Measurements from ENCODE around the gene ZNF385B.

Gene ZNF385B

DNA sequence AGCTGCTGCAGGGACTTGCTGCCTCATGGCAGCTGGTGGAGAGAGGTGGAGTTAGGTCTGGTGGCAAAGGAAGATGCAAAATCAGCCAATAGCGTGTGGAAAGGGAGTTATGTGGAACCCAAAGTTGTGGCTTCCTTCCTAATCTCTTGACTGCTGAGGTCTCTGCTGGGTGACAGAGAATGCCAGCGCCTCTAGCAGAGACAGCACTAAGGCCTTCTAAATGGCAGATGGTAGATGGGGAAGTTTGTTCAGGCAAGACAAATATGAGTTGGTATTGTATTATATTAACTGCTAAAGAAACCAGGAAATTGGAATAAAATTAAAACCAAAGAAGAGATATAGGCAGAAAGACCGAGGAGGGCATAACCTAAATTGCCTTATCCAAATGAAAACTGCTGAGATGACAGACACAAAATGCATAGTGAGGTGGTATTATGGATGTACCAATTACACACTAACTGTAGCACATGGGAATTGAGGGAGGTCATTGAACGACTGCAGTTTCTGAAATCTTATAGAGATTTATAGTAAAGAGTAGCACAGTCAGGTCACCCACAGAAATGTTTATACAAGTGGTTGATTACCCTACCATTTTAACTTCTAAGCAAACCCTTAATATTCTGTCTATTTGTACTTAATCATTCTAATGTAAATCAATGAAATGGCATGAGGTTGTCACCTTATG, 350.2 kb downstream of the ZNF385B start:
- H3K4me3 ChIP-seq (ENCODE audit: low read depth, low read length): no peak overlapping the region
- DNase-seq (ENCODE audit: low read depth): no peak
- TF ChIP-seq, protein P1, sequence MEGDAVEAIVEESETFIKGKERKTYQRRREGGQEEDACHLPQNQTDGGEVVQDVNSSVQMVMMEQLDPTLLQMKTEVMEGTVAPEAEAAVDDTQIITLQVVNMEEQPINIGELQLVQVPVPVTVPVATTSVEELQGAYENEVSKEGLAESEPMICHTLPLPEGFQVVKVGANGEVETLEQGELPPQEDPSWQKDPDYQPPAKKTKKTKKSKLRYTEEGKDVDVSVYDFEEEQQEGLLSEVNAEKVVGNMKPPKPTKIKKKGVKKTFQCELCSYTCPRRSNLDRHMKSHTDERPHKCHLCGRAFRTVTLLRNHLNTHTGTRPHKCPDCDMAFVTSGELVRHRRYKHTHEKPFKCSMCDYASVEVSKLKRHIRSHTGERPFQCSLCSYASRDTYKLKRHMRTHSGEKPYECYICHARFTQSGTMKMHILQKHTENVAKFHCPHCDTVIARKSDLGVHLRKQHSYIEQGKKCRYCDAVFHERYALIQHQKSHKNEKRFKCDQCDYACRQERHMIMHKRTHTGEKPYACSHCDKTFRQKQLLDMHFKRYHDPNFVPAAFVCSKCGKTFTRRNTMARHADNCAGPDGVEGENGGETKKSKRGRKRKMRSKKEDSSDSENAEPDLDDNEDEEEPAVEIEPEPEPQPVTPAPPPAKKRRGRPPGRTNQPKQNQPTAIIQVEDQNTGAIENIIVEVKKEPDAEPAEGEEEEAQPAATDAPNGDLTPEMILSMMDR (conservative IDR thresholded peaks at IDR 0.05; ENCODE audit: low read depth, low read length): no peak

DNA sequence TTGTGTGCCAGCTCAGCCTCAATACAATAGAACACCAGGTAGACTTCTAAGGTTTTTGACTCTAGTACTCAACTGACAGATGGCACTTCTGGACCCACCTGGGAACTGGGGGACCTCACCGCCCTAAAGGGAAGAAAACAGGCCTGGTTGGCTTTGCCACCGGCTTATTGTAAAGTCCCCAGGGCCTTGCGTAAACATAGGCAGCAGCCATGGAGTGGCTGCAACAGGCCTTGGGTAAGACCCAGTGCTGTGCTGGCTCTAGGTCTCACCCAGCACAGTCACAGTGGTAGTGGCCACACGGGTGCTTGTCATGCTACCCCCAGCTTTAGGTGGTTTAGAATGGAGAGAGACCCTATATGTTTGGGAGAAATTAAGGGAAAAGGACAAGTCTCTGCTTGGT, 366.1 kb downstream of the ZNF385B start:
- DNase-seq (ENCODE audit: low read depth): no peak
- TF ChIP-seq, protein P1 (conservative IDR thresholded peaks at IDR 0.05; ENCODE audit: low read depth, low read length): no peak
- no peak overlapping the region for H3K4me3 ChIP-seq (ENCODE audit: low read depth, low read length)

DNA sequence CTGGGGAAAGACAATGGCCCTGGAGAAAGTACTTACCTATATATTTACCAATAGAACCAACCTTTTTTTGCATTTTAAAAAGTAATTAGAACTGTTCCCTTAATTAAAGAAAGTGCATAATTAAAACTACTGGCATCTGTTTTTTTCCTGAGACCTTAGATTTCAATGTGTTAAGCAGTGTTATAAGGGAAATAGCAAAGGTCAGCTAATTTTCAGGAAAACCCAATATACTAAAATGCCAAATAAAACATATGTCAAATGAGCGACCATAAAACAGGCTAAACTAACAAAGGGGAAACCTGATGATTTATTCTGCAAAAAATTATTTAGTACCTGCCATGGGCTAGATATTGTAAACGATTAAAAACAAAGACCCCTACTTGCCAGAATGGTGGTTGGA, 372.8 kb downstream of the ZNF385B start:
- DNase-seq (ENCODE audit: low read depth): no peak
- TF ChIP-seq, protein P1 (conservative IDR thresholded peaks at IDR 0.05; ENCODE audit: low read depth, low read length): no peak
- H3K4me3 ChIP-seq (ENCODE audit: low read depth, low read length): no peak overlapping the region

DNA sequence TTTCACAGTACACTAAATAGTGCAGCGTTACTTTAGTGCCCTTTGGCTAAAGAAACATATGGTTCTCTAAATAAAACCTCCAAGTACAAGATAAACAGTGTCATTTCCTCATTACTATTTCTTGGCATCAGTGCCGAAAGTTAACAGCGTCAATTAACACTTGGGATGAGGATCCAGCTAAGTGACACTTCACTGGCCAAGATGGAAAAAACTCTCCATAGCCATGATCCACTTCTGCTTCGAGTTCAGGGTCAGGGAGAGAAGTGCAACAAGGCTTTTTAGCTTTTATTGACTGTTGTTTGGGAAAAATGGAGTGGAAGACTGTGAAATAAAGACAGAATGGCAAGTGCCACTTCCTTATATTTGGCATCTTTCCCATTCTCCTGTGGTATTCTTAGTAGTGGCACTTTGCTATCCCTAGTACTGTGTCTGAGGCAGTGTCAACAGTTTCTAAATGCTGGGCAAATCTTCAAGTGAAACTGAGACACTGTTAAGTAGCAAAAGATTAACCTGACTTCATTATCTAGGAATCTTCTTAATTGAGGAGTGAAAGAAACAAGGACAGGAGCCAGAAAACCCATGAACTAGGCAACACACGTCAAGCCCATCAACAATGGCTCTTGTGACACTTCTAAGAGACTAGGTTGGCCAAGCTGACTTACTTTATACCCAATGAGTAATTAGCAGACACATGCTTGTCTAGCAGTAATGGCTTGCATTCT, 374.2 kb downstream of the ZNF385B start:
- H3K4me3 ChIP-seq (ENCODE audit: low read depth, low read length): no peak overlapping the region
- TF ChIP-seq, protein P1 (conservative IDR thresholded peaks at IDR 0.05; ENCODE audit: low read depth, low read length): no peak
- no peak for DNase-seq (ENCODE audit: low read depth)

DNA sequence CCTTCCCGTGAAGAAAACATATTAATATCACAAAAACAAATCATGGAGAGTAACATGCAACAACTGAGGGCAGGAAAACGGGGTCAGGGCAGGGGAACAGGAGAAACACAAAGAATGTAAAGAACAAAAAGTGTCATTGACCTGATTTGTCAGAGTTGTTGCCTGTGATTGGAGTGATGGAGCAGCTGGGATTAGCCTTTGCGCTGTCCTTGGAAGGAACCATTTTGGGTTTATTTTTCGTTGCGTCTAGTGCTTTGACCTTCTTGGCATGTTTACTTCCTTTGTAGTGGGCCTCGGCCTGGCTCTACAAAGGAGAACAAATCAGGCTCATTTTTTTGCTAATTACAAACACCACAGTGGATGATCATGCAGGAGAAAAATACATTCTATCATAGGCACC, 378.3 kb downstream of the ZNF385B start:
- TF ChIP-seq, protein P1 (conservative IDR thresholded peaks at IDR 0.05; ENCODE audit: low read depth, low read length): no peak
- H3K4me3 ChIP-seq (ENCODE audit: low read depth, low read length): no peak overlapping the region
- DNase-seq (ENCODE audit: low read depth): no peak

DNA sequence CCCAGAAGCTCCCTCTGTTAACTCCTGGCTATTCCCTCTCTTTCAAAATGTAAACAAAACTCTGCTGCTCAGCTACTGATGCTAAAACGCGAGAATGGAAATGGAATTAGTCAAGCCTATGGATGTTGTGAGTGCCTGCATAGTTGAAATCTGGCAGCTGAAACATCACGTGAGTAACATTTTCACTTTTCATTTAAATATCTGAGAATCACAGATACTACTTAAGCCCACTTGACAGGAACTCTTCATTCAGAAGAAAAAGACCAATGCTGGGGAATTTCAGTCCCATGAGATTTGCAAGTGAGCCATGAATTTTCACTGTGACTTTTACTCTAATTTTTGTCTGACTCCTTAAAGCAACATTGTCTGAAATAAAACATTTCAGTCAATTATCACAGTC, 381.5 kb downstream of the ZNF385B start:
- H3K4me3 ChIP-seq (ENCODE audit: low read depth, low read length): no peak overlapping the region
- TF ChIP-seq, protein P1 (conservative IDR thresholded peaks at IDR 0.05; ENCODE audit: low read depth, low read length): no peak
- peak; percentile 8 for DNase-seq (ENCODE audit: low read depth)

DNA sequence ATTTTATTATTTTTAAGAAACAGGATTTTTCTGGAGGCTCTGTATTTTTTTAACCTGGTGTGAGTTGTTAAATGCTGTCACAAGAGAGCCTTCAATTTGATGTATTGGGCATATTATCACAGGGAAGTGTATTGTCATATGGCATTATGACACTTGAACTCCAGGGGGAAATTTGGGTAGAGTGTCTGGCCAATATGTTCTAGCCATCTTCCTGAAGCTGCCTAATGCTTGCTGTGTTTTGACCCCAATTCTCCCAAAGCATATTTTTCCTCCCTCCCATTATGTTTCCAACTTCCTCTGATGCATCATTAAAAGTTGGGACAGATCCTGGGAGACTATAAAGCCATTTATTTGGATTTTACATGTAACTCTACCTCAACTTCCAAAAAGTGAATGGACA, 382.6 kb downstream of the ZNF385B start:
- TF ChIP-seq, protein P1 (conservative IDR thresholded peaks at IDR 0.05; ENCODE audit: low read depth, low read length): no peak
- no peak overlapping the region for H3K4me3 ChIP-seq (ENCODE audit: low read depth, low read length)
- no peak for DNase-seq (ENCODE audit: low read depth)

All from choroid plexus epithelial cell (primary cell).